Stomach (tissue), 4 donors: ENCODE results near the gene GOLGA8S.
"Not testable (repeated sequence)": the region's sequence is repeated elsewhere in the genome, so short reads cannot be mapped to it uniquely, and the experiment has no call there.

ENCODE experiments used
- CTCF ChIP-seq, 7 experiments: fragments of 450-650 bp in 4 of 7; fragments of 200-600 bp in 3 of 7; sonication (generic) in 3 of 7; IDR thresholded peaks; one replicate each; pipeline ENCODE4 v1.5.1; 2016 to 2019; ENCODE audit warnings: antibody characterized with exemption in 7 of 7, control low read depth in 2 of 7, mild to moderate bottlenecking in 1 of 7
- EP300 ChIP-seq: sonication (generic); formaldehyde crosslinking; IDR thresholded peaks from one replicate; pipeline ENCODE4 v1.6.1; 2017; ENCODE audit warnings: antibody characterized with exemption
- POLR2A ChIP-seq, 4 donors: fragments of 450-650 bp; IDR thresholded peaks; one replicate each; pipeline ENCODE4 v1.6.1; 2016; ENCODE audit warnings: antibody characterized with exemption in 4 of 4, control low read depth in 2 of 4, mild to moderate bottlenecking in 1 of 4, moderate library complexity in 1 of 4
- POLR2AphosphoS5 ChIP-seq, 3 donors: sonication (generic); formaldehyde crosslinking; IDR thresholded peaks; one replicate each; pipeline ENCODE4 v1.6.1; 2016; ENCODE audit warnings: antibody characterized with exemption in 3 of 3

- TF ChIP-seq POLR2AphosphoS5 (IDR thresholded peaks at IDR 0.05); POLR2A (IDR thresholded peaks at IDR 0.05); CTCF (IDR thresholded peaks at IDR 0.05); EP300: not testable (repeated sequence)
Measured at GRCh38 chr15:23398357-23398756, 43.8 kb downstream of the GOLGA8S start.
